Measurements from ENCODE around the gene SLC9A7. TPM values are rescaled to one million over a fixed set of nuclear protein-coding genes. Genes with fewer than 3 reads are reported as not detected.

SLC9A7 gene
- total and polyA plus RNA-seq, 2 donors (not counting 3 experiments of a cell fraction or from before 2014, with no cell fraction given) = 4.6 to 7.5 TPM

- Histone ChIP-seq H3K27ac (ENCODE audit: insufficient read depth, low read depth, low read length) (no peak overlapping the region), H2AFZ (ENCODE audit: low read depth, low read length) (no peak overlapping the region), H3K9me3 (replicated peaks; ENCODE audit: control insufficient read depth, insufficient read depth, low read length) (no peaks in the 10 kb centered on the region), H3K9ac (replicated peaks; ENCODE audit: extremely low read depth, insufficient read depth, low read length) (no peak overlapping the region), H3K4me2 (ENCODE audit: insufficient read depth, low read length) (no peak overlapping the region), H3K9me1 (replicated peaks; ENCODE audit: control insufficient read depth, extremely low read depth, insufficient read depth, low read length) (no peaks in the 10 kb centered on the region), H4K20me1 (replicated peaks; ENCODE audit: control insufficient read depth, extremely low read depth, insufficient read depth, low read length) (no peaks in the 10 kb centered on the region), H3K27me3 (ENCODE audit: control insufficient read depth in 2 of 2, insufficient read depth in 2 of 2, low read length in 2 of 2) (no peaks in the 10 kb centered on the region), H3K4me3 (replicated peaks in 1 of 3; ENCODE audit: insufficient read depth in 1 of 3, low read depth in 1 of 3, low read length in 3 of 3) (no peak overlapping the region), H3K4me1 (ENCODE audit: control insufficient read depth, extremely low read depth, insufficient read depth, low read length) (peaks cover 8% of the 10 kb centered on the region), H3K36me3 (ENCODE audit: control insufficient read depth in 2 of 2, extremely low read depth in 1 of 2, insufficient read depth in 2 of 2, low read length in 2 of 2) (no peaks in the 10 kb centered on the region), H3K79me2 (ENCODE audit: control insufficient read depth, insufficient read depth, low read length) (no peaks in the 10 kb centered on the region)
- BruUV-seq (replicated peaks) = no TSS peak
- TF ChIP-seq JUN (IDR thresholded peaks at IDR 0.05; ENCODE audit: borderline replicate concordance, insufficient read depth, insufficient read length, low read depth) (no peak), CTCF (IDR thresholded peaks at IDR 0.05; ENCODE audit: extremely low read depth in 1 of 2, insufficient read depth in 1 of 2, low read depth in 1 of 2, low read length in 2 of 2) (no peak), FOS (IDR thresholded peaks at IDR 0.05; ENCODE audit: borderline replicate concordance, insufficient read depth, low read length) (no peak), POLR2A (IDR thresholded peaks at IDR 0.05; ENCODE audit: low read depth, low read length) (no peak), EZH2 (IDR thresholded peaks at IDR 0.05; ENCODE audit: borderline replicate concordance, low read depth, low read length, severe bottlenecking) (no peak), POLR2AphosphoS5 (IDR thresholded peaks at IDR 0.05; ENCODE audit: insufficient read depth, low read depth, low read length) (no peak), MAX (IDR thresholded peaks at IDR 0.05; ENCODE audit: insufficient read depth, insufficient read length) (no peak), GATA2 (IDR thresholded peaks at IDR 0.05; ENCODE audit: insufficient read depth, insufficient read length, low read depth, low read length) (no peak), MYC (IDR thresholded peaks at IDR 0.05; ENCODE audit: low read depth, low read length) (no peak)
- no peak for DNase-seq (ENCODE audit: low read depth, low spot score)
- ChIA-PET CTCF (no interaction called here), POLR2A (no interaction called here)
- dilution Hi-C loops (cut with MboI; ENCODE audit: extremely low pct_ligation_motif_present, low sequenced_read_pairs) = no loop called here
- intact Hi-C loops (cut with micrococcal nuclease) = no loop called here
- no peak for FAIRE-seq
These were observed 137.3 kb downstream of the SLC9A7 start for GRCh38 chrX:46621572-46621971.
